ENCODE results near the gene HAS3. TPM values are rescaled to one million over a fixed set of nuclear protein-coding genes. Genes with fewer than 3 reads are reported as not detected.
"Not testable (repeated sequence)": the region's sequence is repeated elsewhere in the genome, so short reads cannot be mapped to it uniquely, and the experiment has no call there.

Gene HAS3
- polyA plus RNA-seq, 1 of the 3 experiments (the other 2 are of a cell fraction), result 38.7 TPM

DNA sequence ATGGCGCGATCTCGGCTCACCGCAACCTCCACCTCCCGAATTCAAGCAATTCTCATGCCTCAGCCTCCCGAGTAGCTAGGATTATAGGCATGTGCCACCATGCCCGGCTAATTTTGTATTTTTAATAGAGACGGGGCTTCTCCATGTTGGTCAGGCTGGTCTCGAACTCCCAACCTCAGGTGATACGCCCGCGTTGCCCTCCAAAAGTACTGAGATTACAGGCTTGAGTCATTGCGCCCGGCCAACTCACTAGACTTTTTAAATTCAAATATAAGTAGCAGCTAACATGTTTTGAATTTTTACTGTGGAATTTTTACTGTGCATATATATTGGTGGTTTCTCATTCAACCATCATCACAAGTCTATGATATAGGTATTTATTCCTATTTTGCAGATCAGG, 19.5 kb downstream of the HAS3 start:
- H3F3A ChIP-seq (replicated peaks; ENCODE audit: insufficient read depth), result peaks cover 23% of the 10 kb centered on the region
- peaks cover 95% of the 10 kb centered on the region for H3K79me2 ChIP-seq (ENCODE audit: insufficient read depth)
- H2AFZ ChIP-seq (ENCODE audit: low read depth); H3K4me2 ChIP-seq; H3K27ac ChIP-seq (ENCODE audit: low read depth in 2 of 2, low read length in 1 of 2); H3K27me3 ChIP-seq (ENCODE audit: insufficient read depth); H3K4me3 ChIP-seq (ENCODE audit: low read depth in 2 of 2, low read length in 1 of 2); DNase-seq; H3K9me2 ChIP-seq; H3K9ac ChIP-seq; H3K4me1 ChIP-seq (ENCODE audit: control insufficient read depth in 1 of 2, insufficient read depth in 2 of 2, low read depth in 1 of 2, low read length in 1 of 2); H3K9me3 ChIP-seq; POLR2A ChIA-PET: not testable (repeated sequence)
- WGBS (ENCODE audit: low lambda C conversion rate), result 97% methylated on average over 14 of the region's 14 CpGs
- H4K20me1 ChIP-seq (ENCODE audit: insufficient read depth), result peaks cover 58% of the 10 kb centered on the region
- CTCF ChIA-PET, result interaction anchor here (0.9 to 7.3 kb wide), 22 partner anchors 8 to 596 kb away, joined by 3 to 91 read pairs (median 8); partner anchors contain the start of genes CHTF8, HAS3 and UTP4
- peaks cover 25 to 71% of the 10 kb centered on the region in 2 experiments for H3K36me3 ChIP-seq (replicated peaks in 1 of 2; ENCODE audit: control insufficient read depth in 1 of 2, insufficient read depth in 2 of 2, low read length in 1 of 2)

DNA sequence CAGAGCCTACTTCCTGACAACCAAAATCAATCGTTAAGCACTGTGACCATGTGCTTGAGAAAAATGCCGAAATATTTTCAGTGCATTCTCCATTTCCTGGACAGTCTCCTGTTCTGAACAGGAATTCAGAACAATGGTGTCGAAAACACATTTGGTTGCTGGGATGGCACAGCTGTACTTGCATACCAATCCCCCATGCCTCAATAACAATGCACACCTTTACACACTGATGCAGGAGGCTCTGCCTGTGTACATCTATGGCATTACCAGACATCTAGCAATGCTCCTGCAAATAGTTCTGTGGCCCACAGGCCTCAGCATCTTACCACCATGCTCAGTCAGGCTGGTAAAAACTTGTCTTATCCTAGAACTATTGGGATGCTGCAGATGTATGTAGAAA, 20.8 kb downstream of the HAS3 start:
- Histone ChIP-seq H3K9me2 (no peaks in the 10 kb centered on the region), H3F3A (replicated peaks; ENCODE audit: insufficient read depth) (peaks cover 25% of the 10 kb centered on the region), H3K79me2 (ENCODE audit: insufficient read depth) (peaks cover 100% of the 10 kb centered on the region), H3K4me2 (no peak overlapping the region), H3K4me3 (ENCODE audit: low read depth in 2 of 2, low read length in 1 of 2) (no peak overlapping the region), H3K27me3 (ENCODE audit: insufficient read depth) (no peaks in the 10 kb centered on the region), H2AFZ (ENCODE audit: low read depth) (no peak overlapping the region), H4K20me1 (ENCODE audit: insufficient read depth) (peaks cover 67% of the 10 kb centered on the region), H3K36me3 (replicated peaks in 1 of 2; ENCODE audit: control insufficient read depth in 1 of 2, insufficient read depth in 2 of 2, low read length in 1 of 2) (peaks cover 21 to 63% of the 10 kb centered on the region in 2 experiments), H3K4me1 (ENCODE audit: control insufficient read depth in 1 of 2, insufficient read depth in 2 of 2, low read depth in 1 of 2, low read length in 1 of 2) (peaks cover 6 to 10% of the 10 kb centered on the region in 2 experiments; a peak in 2 of 4 replicates), H3K9ac (no peak overlapping the region), H3K27ac (ENCODE audit: low read depth in 2 of 2, low read length in 1 of 2) (peak overlapping the region in 1 of 2 experiments; percentile 16; a peak in 1 of 4 replicates), H3K9me3 (no peaks in the 10 kb centered on the region)
- CTCF ChIA-PET, result interaction anchor here (2.3 to 7.3 kb wide), 4 partner anchors 10 to 280 kb away, joined by 8 to 91 read pairs (median 68); no protein-coding TSS in a partner anchor
- DNase-seq, result no peak
- WGBS (ENCODE audit: low lambda C conversion rate), result 95% methylated on average over 3 of the region's 3 CpGs
- POLR2A ChIA-PET, result no interaction called here
- TF ChIP-seq NRF1 (IDR thresholded peaks at IDR 0.05; ENCODE audit: low read depth, low read length) (no peak), GATA2 (CRISPR knock-in tag; IDR thresholded peaks at IDR 0.05) (no peak)
- TF ChIP-seq, protein P1, sequence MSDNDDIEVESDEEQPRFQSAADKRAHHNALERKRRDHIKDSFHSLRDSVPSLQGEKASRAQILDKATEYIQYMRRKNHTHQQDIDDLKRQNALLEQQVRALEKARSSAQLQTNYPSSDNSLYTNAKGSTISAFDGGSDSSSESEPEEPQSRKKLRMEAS (IDR thresholded peaks at IDR 0.05; ENCODE audit: low read depth), result no peak

DNA sequence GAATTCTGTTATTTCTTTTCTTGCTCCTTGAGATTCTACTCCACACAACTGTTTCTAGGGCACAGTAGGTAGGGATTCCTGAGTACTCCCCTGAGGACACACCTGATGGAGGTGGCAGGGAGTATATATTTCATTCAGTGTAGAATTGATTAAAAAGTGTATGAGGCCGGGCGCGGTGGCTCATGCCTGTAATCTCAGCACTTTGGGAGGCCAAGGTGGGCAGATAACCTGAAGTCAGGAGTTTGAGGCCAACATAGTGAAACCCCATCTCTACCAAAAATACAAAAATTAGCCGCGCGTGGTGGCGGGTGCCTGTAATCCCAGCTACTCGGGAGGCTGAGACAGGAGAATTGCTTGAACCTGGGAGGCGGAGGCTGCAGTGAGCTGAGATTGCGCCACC, 21.3 kb downstream of the HAS3 start:
- H3F3A ChIP-seq (replicated peaks; ENCODE audit: insufficient read depth), result peaks cover 25% of the 10 kb centered on the region
- H3K79me2 ChIP-seq (ENCODE audit: insufficient read depth), result peaks cover 100% of the 10 kb centered on the region
- POLR2A ChIA-PET, result interaction anchor here (0.6 kb wide), 1 partner anchor 31 kb away, joined by 5 read pairs; no protein-coding TSS in a partner anchor
- H3K4me1 ChIP-seq (ENCODE audit: control insufficient read depth in 1 of 2, insufficient read depth in 2 of 2, low read depth in 1 of 2, low read length in 1 of 2), result peaks cover 6 to 10% of the 10 kb centered on the region in 2 experiments; a peak in 2 of 4 replicates
- H3K27me3 ChIP-seq (ENCODE audit: insufficient read depth); H3K9ac ChIP-seq; H3K27ac ChIP-seq (ENCODE audit: low read depth in 2 of 2, low read length in 1 of 2); DNase-seq; H3K9me2 ChIP-seq; H3K9me3 ChIP-seq; H2AFZ ChIP-seq (ENCODE audit: low read depth); H3K4me3 ChIP-seq (ENCODE audit: low read depth in 2 of 2, low read length in 1 of 2); H3K4me2 ChIP-seq: not testable (repeated sequence)
- H4K20me1 ChIP-seq (ENCODE audit: insufficient read depth), result peaks cover 67% of the 10 kb centered on the region
- CTCF ChIA-PET, result interaction anchor here (2.7 kb wide), 1 partner anchor 279 kb away, joined by 12 read pairs; no protein-coding TSS in a partner anchor
- WGBS (ENCODE audit: low lambda C conversion rate), result 96% methylated on average over 10 of the region's 10 CpGs
- peaks cover 20 to 61% of the 10 kb centered on the region in 2 experiments for H3K36me3 ChIP-seq (replicated peaks in 1 of 2; ENCODE audit: control insufficient read depth in 1 of 2, insufficient read depth in 2 of 2, low read length in 1 of 2)

DNA sequence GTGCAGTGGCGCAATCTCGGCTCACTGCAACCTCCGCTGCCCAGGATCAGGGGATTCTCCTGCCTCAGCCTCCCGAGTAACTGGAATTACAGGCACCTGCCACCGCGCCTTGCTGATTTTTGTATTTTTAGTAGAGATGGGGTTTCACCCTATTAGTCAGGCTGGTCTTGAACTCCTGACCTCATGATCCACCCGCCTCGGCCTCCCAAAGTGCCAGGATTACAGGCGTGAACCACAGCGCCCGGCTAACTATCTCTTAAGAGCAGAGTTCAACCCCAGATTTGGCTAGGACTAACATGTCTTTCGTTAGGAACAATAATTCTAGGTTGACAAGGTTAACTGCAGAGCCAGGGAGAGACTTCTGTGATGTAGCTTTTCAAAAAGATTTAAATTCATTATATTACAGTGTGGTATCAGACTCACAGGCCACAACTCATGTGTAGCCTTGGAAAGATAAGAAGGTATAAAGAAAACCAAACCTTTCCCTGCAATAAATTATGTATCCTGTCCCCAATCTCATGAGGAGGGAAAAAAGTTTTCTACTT, 22.6 kb downstream of the HAS3 start:
- Histone ChIP-seq H3K4me1 (ENCODE audit: control insufficient read depth in 1 of 2, insufficient read depth in 2 of 2, low read depth in 1 of 2, low read length in 1 of 2) (peaks cover 6 to 10% of the 10 kb centered on the region in 2 experiments; a peak in 2 of 4 replicates), H3K27me3 (ENCODE audit: insufficient read depth) (no peaks in the 10 kb centered on the region), H3K4me3 (ENCODE audit: low read depth in 2 of 2, low read length in 1 of 2) (no peak overlapping the region), H4K20me1 (ENCODE audit: insufficient read depth) (peaks cover 57% of the 10 kb centered on the region), H3K9me2 (no peaks in the 10 kb centered on the region), H2AFZ (ENCODE audit: low read depth) (no peak overlapping the region), H3K9me3 (no peaks in the 10 kb centered on the region), H3K36me3 (replicated peaks in 1 of 2; ENCODE audit: control insufficient read depth in 1 of 2, insufficient read depth in 2 of 2, low read length in 1 of 2) (peaks cover 20 to 50% of the 10 kb centered on the region in 2 experiments), H3K4me2 (no peak overlapping the region), H3F3A (replicated peaks; ENCODE audit: insufficient read depth) (peaks cover 25% of the 10 kb centered on the region), H3K27ac (ENCODE audit: low read depth in 2 of 2, low read length in 1 of 2) (no peak overlapping the region), H3K9ac (no peak overlapping the region), H3K79me2 (ENCODE audit: insufficient read depth) (peaks cover 96% of the 10 kb centered on the region)
- WGBS (ENCODE audit: low lambda C conversion rate), result 94% methylated on average over 12 of the region's 12 CpGs
- ChIA-PET POLR2A (interaction anchor here (0.7 kb wide), 1 partner anchor 189 kb away, joined by 4 read pairs; no protein-coding TSS in a partner anchor), CTCF (interaction anchor here (0.7 to 2.7 kb wide), 3 partner anchors 12 to 281 kb away, joined by 3 to 12 read pairs (median 3); no protein-coding TSS in a partner anchor)
- DNase-seq, result no peak
- TF ChIP-seq FOSL2 (IDR thresholded peaks at IDR 0.05; ENCODE audit: borderline replicate concordance, low read depth) (no peak), YY1 (IDR thresholded peaks at IDR 0.05; ENCODE audit: low read depth) (no peak)
- TF ChIP-seq, protein P2, sequence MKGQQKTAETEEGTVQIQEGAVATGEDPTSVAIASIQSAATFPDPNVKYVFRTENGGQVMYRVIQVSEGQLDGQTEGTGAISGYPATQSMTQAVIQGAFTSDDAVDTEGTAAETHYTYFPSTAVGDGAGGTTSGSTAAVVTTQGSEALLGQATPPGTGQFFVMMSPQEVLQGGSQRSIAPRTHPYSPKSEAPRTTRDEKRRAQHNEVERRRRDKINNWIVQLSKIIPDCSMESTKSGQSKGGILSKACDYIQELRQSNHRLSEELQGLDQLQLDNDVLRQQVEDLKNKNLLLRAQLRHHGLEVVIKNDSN (IDR thresholded peaks at IDR 0.05; ENCODE audit: borderline replicate concordance, low read depth), result no peak
